ENCODE results near the gene ZNF28. TPM values are rescaled to one million over a fixed set of nuclear protein-coding genes. Genes with fewer than 3 reads are reported as not detected.
A peak's percentile ranks its signal among the peaks of the same experiment; 100 is the strongest.
"Not testable (repeated sequence)": the region's sequence is repeated elsewhere in the genome, so short reads cannot be mapped to it uniquely, and the experiment has no call there.

Gene ZNF28
- total RNA-seq, 1 experiment from 2014 or later: 18.5 TPM

- not testable (repeated sequence) for H3K27me3 ChIP-seq (ENCODE audit: control insufficient read depth, insufficient read depth, low read length); DNase-seq; H3K4me3 ChIP-seq (ENCODE audit: insufficient read depth, low read depth, low read length)
- H3K36me3 ChIP-seq (replicated peaks; ENCODE audit: control insufficient read depth, insufficient read depth, low read length): peaks cover 15% of the 10 kb centered on the region
These were observed 21.3 kb downstream of the ZNF28 start for GRCh38 chr19:52799950-52800640.

- Histone ChIP-seq H3K27me3 (ENCODE audit: control insufficient read depth, insufficient read depth, low read length) (peaks cover 11% of the 10 kb centered on the region), H3K36me3 (replicated peaks; ENCODE audit: control insufficient read depth, insufficient read depth, low read length) (no peaks in the 10 kb centered on the region), H3K4me3 (ENCODE audit: insufficient read depth, low read depth, low read length) (no peak overlapping the region)
- DNase-seq: no peak
These were observed 32.0 kb downstream of the ZNF28 start for GRCh38 chr19:52789440-52789839.

- Histone ChIP-seq H3K4me3 (ENCODE audit: insufficient read depth, low read depth, low read length) (peak within 1 kb of the TSS; percentile 70), H3K27me3 (ENCODE audit: control insufficient read depth, insufficient read depth, low read length) (peaks cover 11% of the 10 kb centered on the region)
- peak; percentile 89 for DNase-seq
- H3K36me3 ChIP-seq (replicated peaks; ENCODE audit: control insufficient read depth, insufficient read depth, low read length): not testable (repeated sequence)
These were observed 34.7 kb downstream of the ZNF28 start, which contains the start of gene ZNF600 for GRCh38 chr19:52786464-52787354. TSS of gene ZNF600 (minus strand) at chr19:52786791. CDS start at chr19:52778888, 7,903 bp downstream.

GRCh38 chr19:52786078-52786463 lies 35.4 kb downstream of the ZNF28 start:
- Histone ChIP-seq H3K4me3 (ENCODE audit: insufficient read depth, low read depth, low read length) (peak overlapping the region; percentile 70), H3K27me3 (ENCODE audit: control insufficient read depth, insufficient read depth, low read length) (peaks cover 11% of the 10 kb centered on the region), H3K36me3 (replicated peaks; ENCODE audit: control insufficient read depth, insufficient read depth, low read length) (no peaks in the 10 kb centered on the region)
- peak; percentile 54 for DNase-seq

GRCh38 chr19:52785506-52785905 lies 35.9 kb downstream of the ZNF28 start:
- Histone ChIP-seq H3K4me3 (ENCODE audit: insufficient read depth, low read depth, low read length) (no peak overlapping the region), H3K36me3 (replicated peaks; ENCODE audit: control insufficient read depth, insufficient read depth, low read length) (no peaks in the 10 kb centered on the region)
- no peak for DNase-seq

GRCh38 chr19:52782864-52783263 lies 38.6 kb downstream of the ZNF28 start:
- H3K27me3 ChIP-seq (ENCODE audit: control insufficient read depth, insufficient read depth, low read length); H3K4me3 ChIP-seq (ENCODE audit: insufficient read depth, low read depth, low read length); DNase-seq; H3K36me3 ChIP-seq (replicated peaks; ENCODE audit: control insufficient read depth, insufficient read depth, low read length): not testable (repeated sequence)

More at GRCh38 chr19:52785506-52785905, 35.9 kb downstream of the ZNF28 start:
- peaks cover 11% of the 10 kb centered on the region for H3K27me3 ChIP-seq (ENCODE audit: control insufficient read depth, insufficient read depth, low read length)

- no peak for DNase-seq
- Histone ChIP-seq H3K36me3 (replicated peaks; ENCODE audit: control insufficient read depth, insufficient read depth, low read length) (no peaks in the 10 kb centered on the region), H3K4me3 (ENCODE audit: insufficient read depth, low read depth, low read length) (no peak overlapping the region), H3K27me3 (ENCODE audit: control insufficient read depth, insufficient read depth, low read length) (no peaks in the 10 kb centered on the region)
These were observed 42.6 kb downstream of the ZNF28 start for GRCh38 chr19:52778811-52779210.

GRCh38 chr19:52756447-52756846 lies 65.0 kb downstream of the ZNF28 start:
- H3K4me3 ChIP-seq (ENCODE audit: insufficient read depth, low read depth, low read length); H3K36me3 ChIP-seq (replicated peaks; ENCODE audit: control insufficient read depth, insufficient read depth, low read length); DNase-seq; H3K27me3 ChIP-seq (ENCODE audit: control insufficient read depth, insufficient read depth, low read length): not testable (repeated sequence)

GRCh38 chr19:52749780-52750179 lies 71.7 kb downstream of the ZNF28 start:
- no peak overlapping the region for H3K4me3 ChIP-seq (ENCODE audit: insufficient read depth, low read depth, low read length)
- H3K27me3 ChIP-seq (ENCODE audit: control insufficient read depth, insufficient read depth, low read length): no peaks in the 10 kb centered on the region
- no peak for DNase-seq
- H3K36me3 ChIP-seq (replicated peaks; ENCODE audit: control insufficient read depth, insufficient read depth, low read length): no peaks in the 10 kb centered on the region

GRCh38 chr19:52748336-52748950 lies 73.0 kb downstream of the ZNF28 start:
- H3K27me3 ChIP-seq (ENCODE audit: control insufficient read depth, insufficient read depth, low read length): no peaks in the 10 kb centered on the region
- H3K4me3 ChIP-seq (ENCODE audit: insufficient read depth, low read depth, low read length): peak overlapping the region; percentile 41
- H3K36me3 ChIP-seq (replicated peaks; ENCODE audit: control insufficient read depth, insufficient read depth, low read length): no peaks in the 10 kb centered on the region
- peak; percentile 50 for DNase-seq

Other genes starting within 250 kb of the ZNF28 start
- gene ZNF83, start 183.3 kb downstream of the ZNF28 start, total RNA-seq (2014; rRNA removed; shearing (Covaris generic)): 16.5 and 35.1 TPM in 2 replicates
- 10.0 and 10.7 TPM in 2 replicates for gene ZNF611, start 86.6 kb downstream of the ZNF28 start, total RNA-seq (2014; rRNA removed; shearing (Covaris generic))
- 5.8 TPM in 2 replicates for gene ZNF600, start 34.8 kb downstream of the ZNF28 start, total RNA-seq (2014; rRNA removed; shearing (Covaris generic))
- gene ZNF468, start 36.0 kb upstream of the ZNF28 start, total RNA-seq (2014; rRNA removed; shearing (Covaris generic)): 34.1 and 38.6 TPM in 2 replicates
- 13.1 and 24.0 TPM in 2 replicates for gene ZNF320, start 76.0 kb upstream of the ZNF28 start, total RNA-seq (2014; rRNA removed; shearing (Covaris generic))
- gene ZNF888, start 101.8 kb upstream of the ZNF28 start, total RNA-seq (2014; rRNA removed; shearing (Covaris generic)): 4.6 and 5.7 TPM in 2 replicates
- 14.8 and 22.2 TPM in 2 replicates for gene ZNF816, start 141.2 kb upstream of the ZNF28 start, total RNA-seq (2014; rRNA removed; shearing (Covaris generic))
- gene ERVV-1, start 192.3 kb upstream of the ZNF28 start, total RNA-seq (2014; rRNA removed; shearing (Covaris generic)): 0.17 and 0.33 TPM in 2 replicates
- gene ERVV-2, start 223.1 kb upstream of the ZNF28 start, total RNA-seq (2014; rRNA removed; shearing (Covaris generic)): 0.14 and 1.1 TPM in 2 replicates

All from H7 (cell line).